Neuronal stem cell (in vitro differentiated cells): ENCODE measurements around the gene ATRX. TPM values are rescaled to one million over a fixed set of nuclear protein-coding genes. Genes with fewer than 3 reads are reported as not detected.
A peak's percentile ranks its signal among the peaks of the same experiment; 100 is the strongest.

Experiments
- DNase-seq: peaks from one replicate; pipeline ENCODE4 v3.0.0-alpha.2; 2013; ENCODE audit warnings: low spot score
- H2AFZ ChIP-seq: one replicate; pipeline ENCODE4 v1.6.1; 2013; ENCODE audit warnings: mild to moderate bottlenecking, low read length, inconsistent platforms
- H2AK5ac ChIP-seq: 2 replicates; pipeline ENCODE4 v1.6.1; 2013; ENCODE audit warnings: low read depth, mild to moderate bottlenecking, inconsistent platforms, low read length, moderate library complexity, mixed read lengths
- H2BK120ac ChIP-seq: 2 replicates; pipeline ENCODE4 v1.6.1; 2013; ENCODE audit warnings: low read depth, mild to moderate bottlenecking, inconsistent platforms, low read length, moderate library complexity, mixed read lengths
- H2BK12ac ChIP-seq: one replicate; pipeline ENCODE4 v1.6.1; 2013; ENCODE audit warnings: low read length, inconsistent platforms
- H2BK15ac ChIP-seq: 2 replicates; pipeline ENCODE4 v1.6.1; 2013; ENCODE audit warnings: mild to moderate bottlenecking, low read length, inconsistent platforms, mixed read lengths
- H2BK5ac ChIP-seq: one replicate; pipeline ENCODE4 v1.6.1; 2013; ENCODE audit warnings: inconsistent platforms, mild to moderate bottlenecking, low read length, moderate library complexity
- H3K14ac ChIP-seq: one replicate; pipeline ENCODE4 v1.6.1; 2013; ENCODE audit warnings: low read length, inconsistent platforms
- H3K18ac ChIP-seq: 2 replicates; pipeline ENCODE4 v1.6.1; 2013; ENCODE audit warnings: low read length, inconsistent platforms
- H3K23ac ChIP-seq: 2 replicates; pipeline ENCODE4 v1.6.1; 2013; ENCODE audit warnings: low read depth, mild to moderate bottlenecking, mixed read lengths, low read length, inconsistent platforms; ENCODE audit not compliant: poor library complexity
- H3K27ac ChIP-seq: replicated peaks from 3 replicates; pipeline ENCODE4 v1.5.1; 2013; ENCODE audit warnings: low read length, inconsistent platforms
- H3K27me3 ChIP-seq, 3 experiments: 2 replicates each; pipeline ENCODE4 v1.6.1; 2013; ENCODE audit warnings: low read length in 3 of 3, mild to moderate bottlenecking in 2 of 3, inconsistent platforms in 1 of 3, low read depth in 1 of 3, mixed read lengths in 1 of 3, moderate library complexity in 1 of 3; ENCODE audit not compliant: control insufficient read depth in 3 of 3, insufficient read depth in 3 of 3
- H3K36me3 ChIP-seq, 2 donors: replicated peaks in 1 of 2; 2 replicates each; pipeline ENCODE4 v1.6.1; 2013; ENCODE audit warnings: low read length in 2 of 2; ENCODE audit not compliant: control insufficient read depth in 2 of 2, insufficient read depth in 2 of 2
- H3K4ac ChIP-seq: 2 replicates; pipeline ENCODE4 v1.6.1; 2013; ENCODE audit warnings: inconsistent platforms, mild to moderate bottlenecking, low read length, moderate library complexity
- H3K4me1 ChIP-seq, 2 donors: 1 replicate in 1 of 2; 2 replicates in 1 of 2; pipeline ENCODE4 v1.6.1; 2013; ENCODE audit warnings: low read length in 2 of 2, low read depth in 1 of 2; ENCODE audit not compliant: control insufficient read depth in 2 of 2, insufficient read depth in 1 of 2
- H3K4me2 ChIP-seq: one replicate; pipeline ENCODE4 v1.6.1; 2013; ENCODE audit warnings: mild to moderate bottlenecking, low read length, inconsistent platforms; ENCODE audit not compliant: insufficient read depth, poor library complexity, severe bottlenecking
- H3K4me3 ChIP-seq, 2 donors: 2 replicates each; pipeline ENCODE4 v1.5.1; 2013; ENCODE audit warnings: low read length in 2 of 2, mild to moderate bottlenecking in 2 of 2, inconsistent platforms in 1 of 2, moderate library complexity in 1 of 2
- H3K79me1 ChIP-seq: one replicate; pipeline ENCODE4 v1.6.1; 2013; ENCODE audit warnings: low read depth, mild to moderate bottlenecking, inconsistent platforms, low read length, moderate library complexity
- H3K9ac ChIP-seq: one replicate; pipeline ENCODE4 v1.6.1; 2013; ENCODE audit warnings: mild to moderate bottlenecking, low read depth, low read length, inconsistent platforms; ENCODE audit not compliant: poor library complexity
- H3K9me3 ChIP-seq, 2 donors: replicated peaks in 1 of 2; 2 replicates each; pipeline versions ENCODE3 to v1.6.1; 2013; ENCODE audit warnings: low read length in 2 of 2, mild to moderate bottlenecking in 2 of 2, inconsistent platforms in 1 of 2, low read depth in 1 of 2, mixed read lengths in 1 of 2, moderate library complexity in 1 of 2; ENCODE audit not compliant: control insufficient read depth in 2 of 2, insufficient read depth in 1 of 2
- H4K8ac ChIP-seq: one replicate; pipeline ENCODE4 v1.6.1; 2013; ENCODE audit warnings: low read depth, mild to moderate bottlenecking, inconsistent platforms, low read length, moderate library complexity
- H4K91ac ChIP-seq: one replicate; pipeline ENCODE4 v1.6.1; 2013; ENCODE audit warnings: low read length, low read depth, mild to moderate bottlenecking, inconsistent platforms; ENCODE audit not compliant: poor library complexity
- WGBS, 2 donors: extraction: QIAGEN DNeasy Blood & Tissue Kit; methylation state at CpG; one replicate each; pipeline ENCODE4 v1.1.7; 2013; ENCODE audit warnings: missing lambda C conversion rate in 2 of 2, mixed read lengths in 1 of 2; ENCODE audit not compliant: insufficient read length in 2 of 2, insufficient replicate concordance in 1 of 2; ENCODE audit errors: extremely low coverage in 2 of 2; 5-methylcytosine and 5-hydroxymethylcytosine counted together
- small RNA-seq: library from polyadenylated mRNA; stranded (forward); fragments of <200 nt; extraction: miRNeasy Mini kit (QIAGEN cat#:217004); gene quantifications from one replicate; pipeline ENCODE3, GENCODE V24; 2013; ENCODE audit not compliant: insufficient read depth

The ATRX gene

DNA sequence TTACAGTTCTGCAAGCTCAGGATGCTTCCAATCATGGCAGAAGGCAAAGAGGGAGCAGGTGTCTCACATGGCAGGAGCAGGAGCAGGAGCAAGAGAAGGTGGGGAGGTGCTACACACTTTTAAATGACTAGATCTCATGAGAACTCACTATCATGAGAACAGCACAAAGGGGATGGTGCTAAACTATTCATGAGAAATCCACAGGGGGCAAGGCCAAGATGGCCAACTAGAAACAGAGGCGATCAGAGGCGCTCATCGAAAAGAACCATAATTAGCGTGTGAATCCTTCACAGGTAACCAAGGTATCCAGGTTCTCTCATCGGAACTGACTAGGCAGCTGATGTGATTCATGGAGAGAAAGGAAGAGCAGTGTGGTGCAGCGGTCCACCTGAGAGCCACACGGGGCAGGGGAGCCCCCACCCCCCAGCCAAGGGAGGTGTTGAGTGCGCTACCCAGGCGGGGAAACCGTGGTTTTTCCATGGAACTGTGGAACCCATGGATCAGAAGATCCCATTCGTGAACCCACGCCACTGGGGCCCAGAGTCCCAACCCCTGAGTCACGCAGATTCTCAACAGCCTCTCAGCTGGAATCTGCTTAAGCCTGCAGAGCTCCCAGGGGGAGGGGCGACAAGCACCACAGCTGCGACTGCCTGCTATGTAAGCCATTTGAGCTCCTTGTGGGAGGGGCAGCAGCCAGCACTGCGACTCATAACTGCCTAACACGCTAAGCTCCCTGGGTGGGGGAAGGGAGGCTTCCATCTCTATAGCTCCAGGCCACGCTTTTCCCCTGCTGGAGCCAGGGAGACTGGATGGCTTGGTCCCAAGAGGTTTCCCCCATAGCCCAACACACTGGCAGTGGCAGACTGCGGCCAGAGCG, 292.1 kb downstream of the ATRX start:
- H3K4ac ChIP-seq: no peak overlapping the region
- H2AK5ac ChIP-seq: no peak overlapping the region
- no peak overlapping the region for H3K23ac ChIP-seq
- H3K27ac ChIP-seq: no peak overlapping the region
- no peak overlapping the region for H4K8ac ChIP-seq
- no CpG with 5 or more reads among the region's 20 CpGs for WGBS, 2 donors
- no peaks in the 10 kb centered on the region for H3K79me1 ChIP-seq
- no peak overlapping the region for H2BK5ac ChIP-seq
- H3K4me2 ChIP-seq: peak overlapping the region; percentile 18
- H3K36me3 ChIP-seq: no peaks in the 10 kb centered on the region
- DNase-seq: peak; percentile 1
- H2BK15ac ChIP-seq: no peak overlapping the region
- no peak overlapping the region for H3K18ac ChIP-seq
- H3K14ac ChIP-seq: no peak overlapping the region
- no peak overlapping the region for H2BK120ac ChIP-seq
- H2BK12ac ChIP-seq: no peak overlapping the region
- no peak overlapping the region for H4K91ac ChIP-seq
- no peak overlapping the region for H3K4me3 ChIP-seq
- H2AFZ ChIP-seq: peak overlapping the region; percentile 65
- H3K4me1 ChIP-seq: peaks cover 0 to 4% of the 10 kb centered on the region in 2 donors
- H3K27me3 ChIP-seq: no peaks in the 10 kb centered on the region
- no peak overlapping the region for H3K9ac ChIP-seq
- no peaks in the 10 kb centered on the region for H3K9me3 ChIP-seq

DNA sequence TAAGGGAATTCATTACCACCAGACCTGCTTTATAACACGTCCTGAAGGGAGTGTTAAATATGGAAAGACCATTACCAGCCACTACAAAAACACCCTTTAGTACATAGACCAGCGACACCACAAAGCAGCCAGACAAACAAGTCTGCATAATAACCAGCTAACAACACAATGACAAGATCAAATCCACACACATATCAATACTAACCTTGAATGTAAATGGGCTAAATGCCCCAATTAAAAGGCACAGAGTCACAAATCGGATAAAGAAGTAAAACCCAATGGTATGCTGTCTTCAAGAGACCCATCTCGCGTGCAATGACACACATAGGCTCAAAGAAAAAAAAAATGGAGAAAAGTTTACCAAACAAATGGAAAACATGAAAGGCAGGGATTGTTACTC, 302.0 kb downstream of the ATRX start:
- Histone ChIP-seq H3K23ac (no peak overlapping the region), H2BK120ac (no peak overlapping the region), H3K27me3 (no peaks in the 10 kb centered on the region), H3K14ac (no peak overlapping the region), H3K4ac (no peak overlapping the region), H3K9ac (no peak overlapping the region), H3K79me1 (no peaks in the 10 kb centered on the region), H4K91ac (no peak overlapping the region), H3K4me3 (no peak overlapping the region), H3K9me3 (no peaks in the 10 kb centered on the region), H2BK15ac (no peak overlapping the region), H3K18ac (no peak overlapping the region), H4K8ac (no peak overlapping the region), H3K4me1 (no peaks in the 10 kb centered on the region), H2BK5ac (no peak overlapping the region), H3K4me2 (no peak overlapping the region), H2AK5ac (no peak overlapping the region), H2BK12ac (no peak overlapping the region), H3K27ac (no peak overlapping the region), H3K36me3 (no peaks in the 10 kb centered on the region), H2AFZ (no peak overlapping the region)
- DNase-seq: no peak
- no CpG with 5 or more reads among the region's 5 CpGs for WGBS, 2 donors

DNA sequence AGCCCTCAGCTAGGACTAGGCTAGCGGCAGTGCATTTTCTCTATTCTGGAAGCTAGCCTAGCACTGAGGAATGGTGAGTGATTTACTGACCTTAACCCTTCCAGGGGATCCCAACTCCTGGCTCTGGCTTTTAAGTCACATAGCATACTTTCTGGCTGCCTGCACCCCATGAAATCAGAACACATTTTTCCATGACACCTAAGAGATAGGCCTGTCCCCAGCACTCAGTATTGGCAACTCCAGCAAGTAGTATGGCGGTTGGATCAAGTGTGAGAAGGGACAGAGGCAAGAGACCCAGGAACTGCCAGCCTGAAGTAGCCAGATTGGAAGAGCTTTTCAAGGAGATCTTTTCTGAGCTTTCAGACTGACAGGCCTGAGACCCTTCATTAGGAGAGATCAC, 330.6 kb downstream of the ATRX start:
- Histone ChIP-seq H3K18ac (no peak overlapping the region), H4K8ac (no peak overlapping the region), H3K4me3 (no peak overlapping the region), H2BK15ac (no peak overlapping the region), H3K23ac (no peak overlapping the region), H2BK5ac (no peak overlapping the region), H2AK5ac (no peak overlapping the region), H3K27ac (no peak overlapping the region), H3K79me1 (no peaks in the 10 kb centered on the region), H3K9me3 (no peaks in the 10 kb centered on the region), H2BK12ac (no peak overlapping the region), H3K4ac (no peak overlapping the region), H4K91ac (no peak overlapping the region), H2AFZ (no peak overlapping the region), H3K4me1 (no peaks in the 10 kb centered on the region), H3K36me3 (no peaks in the 10 kb centered on the region), H3K4me2 (no peak overlapping the region), H2BK120ac (no peak overlapping the region), H3K27me3 (peaks cover 0 to under 1% (median 0%) of the 10 kb centered on the region in 3 experiments), H3K9ac (no peak overlapping the region), H3K14ac (no peak overlapping the region)
- WGBS, 2 donors: no CpG with 5 or more reads among the region's 2 CpGs
- no peak for DNase-seq

Small RNA genes lying within 50 kb of the gene (small RNA-seq; reads per million reads assigned to genes)
- not detected for gene FABP5P15
